ENCODE data around the gene SLC8A1. TPM values are rescaled to one million over a fixed set of nuclear protein-coding genes. Genes with fewer than 3 reads are reported as not detected.

Gene SLC8A1
- total RNA-seq, 1 experiment from 2014 or later: 1.7 TPM

GRCh38 chr2:40403233-40403836 is 48.6 kb downstream of the SLC8A1 start:
- Mint-ChIP-seq H3K4me1 (peaks cover 19 to 21% of the 10 kb centered on the region in 2 experiments), H3K36me3 (ENCODE audit: insufficient read depth in 1 of 3, low read depth in 3 of 3) (0 out of 7 replicates have a peak, but pooled peaks cover 0 to 2% (median 0%) of the 10 kb centered on the region in 3 experiments), H3K4me3 (no peak overlapping the region), H3K27ac (no peak overlapping the region), H3K9me3 (peaks cover 2 to 4% of the 10 kb centered on the region in 2 experiments; a peak in 1 of 5 replicates), H3K27me3 (ENCODE audit: low read depth) (no peaks in the 10 kb centered on the region)
- Histone ChIP-seq H2BK120ac (ENCODE audit: low read depth, low read length, poor library complexity, severe bottlenecking) (no peak overlapping the region), H2AFZ (ENCODE audit: low read length) (no peak overlapping the region), H3K27me3 (ENCODE audit: insufficient read depth, low read length) (no peaks in the 10 kb centered on the region), H3K14ac (ENCODE audit: insufficient read depth, low read length) (no peak overlapping the region), H3K4me2 (ENCODE audit: insufficient read depth, insufficient read length, low read length) (no peak overlapping the region), H3T11ph (ENCODE audit: low read length) (no peak overlapping the region), H3K4me1 (ENCODE audit: insufficient read depth, low read length) (peaks cover 2% of the 10 kb centered on the region; the same call in 1 of the 2 replicates), H3K27ac (ENCODE audit: insufficient read length, low read depth, low read length) (no peak overlapping the region), H3K23me2 (ENCODE audit: insufficient read length, low read depth, low read length, poor library complexity, severe bottlenecking) (no peaks in the 10 kb centered on the region), H2AK5ac (ENCODE audit: insufficient read length, low read length) (no peak overlapping the region), H3K79me1 (ENCODE audit: insufficient read depth, low read depth, low read length, poor library complexity, severe bottlenecking) (no peaks in the 10 kb centered on the region), H4K20me1 (ENCODE audit: control insufficient read depth, insufficient read depth, insufficient read length) (no peaks in the 10 kb centered on the region), H3K18ac (ENCODE audit: insufficient read length, low read depth, low read length) (no peak overlapping the region), H3K56ac (ENCODE audit: insufficient read length, low read depth, low read length) (no peak overlapping the region), H4K91ac (ENCODE audit: insufficient read length, low read depth, low read length) (no peak overlapping the region), H3K9me3 (ENCODE audit: control insufficient read depth, low read depth, low read length) (no peaks in the 10 kb centered on the region), H2BK5ac (ENCODE audit: insufficient read length, low read length) (no peak overlapping the region), H4K5ac (ENCODE audit: insufficient read length, low read depth, low read length) (no peak overlapping the region), H4K8ac (replicated peaks; ENCODE audit: insufficient read length, low read depth, low read length) (no peak overlapping the region), H3K4ac (ENCODE audit: low read depth, low read length) (no peak overlapping the region), H3K79me2 (ENCODE audit: insufficient read depth, low read length) (no peaks in the 10 kb centered on the region), H3K23ac (ENCODE audit: insufficient read length, low read depth, low read length) (no peak overlapping the region), H2BK20ac (ENCODE audit: low read depth, low read length, poor library complexity, severe bottlenecking) (no peak overlapping the region), H3K9ac (ENCODE audit: extremely low read depth, insufficient read length, low read length) (no peak overlapping the region), H2BK12ac (ENCODE audit: insufficient read length, low read depth, low read length) (no peak overlapping the region), H2BK15ac (ENCODE audit: low read depth, low read length) (no peak overlapping the region)
- TF ChIP-seq, protein P1, sequence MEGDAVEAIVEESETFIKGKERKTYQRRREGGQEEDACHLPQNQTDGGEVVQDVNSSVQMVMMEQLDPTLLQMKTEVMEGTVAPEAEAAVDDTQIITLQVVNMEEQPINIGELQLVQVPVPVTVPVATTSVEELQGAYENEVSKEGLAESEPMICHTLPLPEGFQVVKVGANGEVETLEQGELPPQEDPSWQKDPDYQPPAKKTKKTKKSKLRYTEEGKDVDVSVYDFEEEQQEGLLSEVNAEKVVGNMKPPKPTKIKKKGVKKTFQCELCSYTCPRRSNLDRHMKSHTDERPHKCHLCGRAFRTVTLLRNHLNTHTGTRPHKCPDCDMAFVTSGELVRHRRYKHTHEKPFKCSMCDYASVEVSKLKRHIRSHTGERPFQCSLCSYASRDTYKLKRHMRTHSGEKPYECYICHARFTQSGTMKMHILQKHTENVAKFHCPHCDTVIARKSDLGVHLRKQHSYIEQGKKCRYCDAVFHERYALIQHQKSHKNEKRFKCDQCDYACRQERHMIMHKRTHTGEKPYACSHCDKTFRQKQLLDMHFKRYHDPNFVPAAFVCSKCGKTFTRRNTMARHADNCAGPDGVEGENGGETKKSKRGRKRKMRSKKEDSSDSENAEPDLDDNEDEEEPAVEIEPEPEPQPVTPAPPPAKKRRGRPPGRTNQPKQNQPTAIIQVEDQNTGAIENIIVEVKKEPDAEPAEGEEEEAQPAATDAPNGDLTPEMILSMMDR (conservative IDR thresholded peaks at IDR 0.05): no peak
- WGBS (ENCODE audit: extremely low coverage, insufficient read length, low lambda C conversion rate): no CpG with 5 or more reads among the region's 4 CpGs
- no peak for DNase-seq

Measured in H9 (cell line).